ENCODE data around the gene FOSB. TPM values are rescaled to one million over a fixed set of nuclear protein-coding genes. Genes with fewer than 3 reads are reported as not detected.

The FOSB gene
- total and polyA plus RNA-seq, 5 donors: 1.6 to 57.8 (median 8.4) TPM

GRCh38 chr19:45499196-45500180 lies 31.7 kb downstream of the FOSB start:
- H3K27me3 ChIP-seq (ENCODE audit: control insufficient read depth, insufficient read depth): no peaks in the 10 kb centered on the region
- WGBS: 10% methylated on average over 37 of the region's 37 CpGs
- H3K9me3 ChIP-seq (ENCODE audit: control insufficient read depth, low read length): no peaks in the 10 kb centered on the region
- DNase-seq (peak in 2 of 3 donors; percentile 78 to 82), ATAC-seq (peak in 1 of 2 donors; percentile 8)
- no peak overlapping the region for H3K27ac ChIP-seq (ENCODE audit: low read length)
- no peak overlapping the region for H3K4me3 ChIP-seq (ENCODE audit: low read length)
- peaks cover 6% of the 10 kb centered on the region for H3K4me1 ChIP-seq (ENCODE audit: control insufficient read depth, insufficient read depth, low read length)
- intact Hi-C loops (cut with DNase I): no loop called here

DNA sequence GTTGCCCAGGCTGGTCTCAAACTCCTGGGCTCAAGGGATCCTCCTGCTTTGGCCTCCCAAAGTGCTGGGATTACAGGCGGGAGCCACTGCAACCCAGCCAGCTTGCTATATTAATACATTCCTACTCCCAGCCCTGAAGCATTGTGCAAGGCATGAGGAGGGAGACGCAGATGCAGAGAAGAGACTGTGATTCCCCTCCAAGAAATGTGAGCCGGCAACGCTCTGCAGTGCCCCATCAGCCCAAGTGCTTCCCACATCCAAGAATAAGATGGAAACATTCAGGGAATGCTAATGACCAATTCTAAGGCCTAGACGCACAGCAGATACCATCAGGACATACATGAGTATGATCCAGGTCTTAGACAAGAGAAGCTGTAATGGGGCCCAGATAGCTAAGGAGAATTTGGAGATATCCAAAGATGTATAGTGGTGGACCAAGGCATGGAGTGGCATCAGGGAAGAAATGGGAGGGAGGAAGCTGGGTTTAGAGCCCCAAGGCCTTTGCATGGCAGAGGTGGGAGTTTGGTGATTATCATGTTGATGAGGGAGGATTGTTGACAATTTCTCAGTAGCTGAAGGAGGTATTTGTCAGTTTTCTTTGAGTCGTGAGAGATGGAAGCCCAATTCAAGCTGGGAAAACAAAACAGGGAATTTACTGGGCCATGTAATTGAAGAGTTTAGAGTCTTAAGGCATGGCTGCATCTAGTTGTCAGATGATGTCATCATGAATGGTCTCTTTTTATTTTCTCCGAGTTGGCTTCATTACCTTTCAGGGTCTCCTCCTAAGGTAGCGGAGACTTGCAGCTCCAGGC lies 33.3 kb downstream of the FOSB start:
- H3K9me3 ChIP-seq (ENCODE audit: control insufficient read depth, low read length): no peaks in the 10 kb centered on the region
- H3K4me1 ChIP-seq (ENCODE audit: control insufficient read depth, insufficient read depth, low read length): peaks cover 6% of the 10 kb centered on the region
- 80% methylated on average over 8 of the region's 8 CpGs for WGBS
- no peak overlapping the region for H3K4me3 ChIP-seq (ENCODE audit: low read length)
- intact Hi-C loops (cut with DNase I): no loop called here
- H3K27ac ChIP-seq (ENCODE audit: low read length): no peak overlapping the region
- no peaks in the 10 kb centered on the region for H3K27me3 ChIP-seq (ENCODE audit: control insufficient read depth, insufficient read depth)
- ATAC-seq (no peak), DNase-seq (peak in 2 of 3 donors; percentile 1 to 4)

DNA sequence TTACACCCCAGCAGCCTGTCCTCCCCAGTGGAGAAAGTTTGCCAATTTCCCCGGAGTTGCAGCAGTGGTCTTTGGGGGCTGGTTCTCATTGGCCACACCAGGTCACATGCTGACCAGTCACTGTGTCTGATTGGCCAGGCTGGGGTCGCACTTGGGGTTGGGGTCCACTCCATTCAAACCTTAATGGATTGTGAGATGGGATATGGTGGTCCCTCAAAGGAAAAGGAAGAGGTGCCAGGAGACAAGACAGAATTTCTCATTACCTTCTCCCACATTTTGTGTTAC lies 33.9 kb downstream of the FOSB start:
- no peak for ATAC-seq
- intact Hi-C loops (cut with DNase I): no loop called here
- no peak overlapping the region for H3K4me3 ChIP-seq (ENCODE audit: low read length)
- H3K9me3 ChIP-seq (ENCODE audit: control insufficient read depth, low read length): no peaks in the 10 kb centered on the region
- no peak overlapping the region for H3K27ac ChIP-seq (ENCODE audit: low read length)
- 50% methylated on average over 2 of the region's 2 CpGs for WGBS
- H3K27me3 ChIP-seq (ENCODE audit: control insufficient read depth, insufficient read depth): no peaks in the 10 kb centered on the region
- DNase-seq: peak in 2 of 3 donors; percentile 29 to 32
- peaks cover 6% of the 10 kb centered on the region for H3K4me1 ChIP-seq (ENCODE audit: control insufficient read depth, insufficient read depth, low read length)

DNA sequence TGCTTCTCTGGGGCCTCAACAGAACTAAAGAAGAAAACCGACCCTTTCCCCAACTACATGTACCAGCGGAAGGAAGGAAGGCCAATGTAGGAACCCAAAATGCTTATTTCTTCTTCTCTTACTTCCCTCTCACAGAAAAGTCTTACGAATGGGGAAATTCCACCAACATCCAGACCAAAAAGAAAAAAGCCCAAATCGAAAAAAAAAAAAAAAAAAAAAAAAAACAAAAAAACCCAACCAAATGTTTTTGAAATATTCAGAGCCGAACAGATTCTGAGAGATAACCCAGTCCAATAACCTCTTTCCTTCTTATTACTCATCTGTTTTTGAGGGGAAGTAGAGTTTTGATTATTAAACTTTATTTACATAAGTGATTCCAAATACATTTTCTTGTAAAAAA lies 34.3 kb downstream of the FOSB start:
- no peak overlapping the region for H3K27ac ChIP-seq (ENCODE audit: low read length)
- 70% methylated on average over 5 of the region's 5 CpGs for WGBS
- ATAC-seq (no peak), DNase-seq (peak in 1 of 3 donors; percentile 16)
- no peaks in the 10 kb centered on the region for H3K27me3 ChIP-seq (ENCODE audit: control insufficient read depth, insufficient read depth)
- H3K4me3 ChIP-seq (ENCODE audit: low read length): no peak overlapping the region
- intact Hi-C loops (cut with DNase I): no loop called here
- no peaks in the 10 kb centered on the region for H3K9me3 ChIP-seq (ENCODE audit: control insufficient read depth, low read length)
- H3K4me1 ChIP-seq (ENCODE audit: control insufficient read depth, insufficient read depth, low read length): peaks cover 5% of the 10 kb centered on the region

DNA sequence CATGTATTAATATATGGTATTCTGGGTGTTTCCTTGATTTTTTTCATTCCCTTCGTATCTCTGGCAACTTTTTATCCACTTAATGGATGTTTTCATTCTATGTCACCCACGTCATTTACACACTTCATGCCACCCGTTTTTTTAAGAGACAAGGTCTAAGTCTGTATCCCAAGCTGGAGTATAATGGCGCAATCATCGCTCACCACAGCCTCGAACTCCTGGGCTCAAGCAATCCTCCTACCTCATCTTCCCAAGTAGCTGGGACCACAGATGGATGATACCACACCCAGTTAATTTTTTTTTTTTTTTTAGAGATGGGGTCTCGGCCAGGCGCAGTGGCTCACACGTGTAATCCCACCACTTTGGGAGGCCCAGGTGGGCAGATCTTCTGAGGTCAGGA lies 36.1 kb downstream of the FOSB start:
- ATAC-seq (no peak), DNase-seq (peak in 2 of 3 donors; percentile 5 to 6)
- H3K4me3 ChIP-seq (ENCODE audit: low read length): no peak overlapping the region
- intact Hi-C loops (cut with DNase I): no loop called here
- 84% methylated on average over 9 of the region's 9 CpGs for WGBS
- no peaks in the 10 kb centered on the region for H3K27me3 ChIP-seq (ENCODE audit: control insufficient read depth, insufficient read depth)
- no peaks in the 10 kb centered on the region for H3K4me1 ChIP-seq (ENCODE audit: control insufficient read depth, insufficient read depth, low read length)
- H3K27ac ChIP-seq (ENCODE audit: low read length): no peak overlapping the region
- H3K9me3 ChIP-seq (ENCODE audit: control insufficient read depth, low read length): no peaks in the 10 kb centered on the region

- H3K4me1 ChIP-seq (ENCODE audit: control insufficient read depth, insufficient read depth, low read length): peaks cover 3% of the 10 kb centered on the region
- intact Hi-C loops (cut with DNase I): no loop called here
- no peak for ATAC-seq
- 87% methylated on average over 8 of the region's 8 CpGs for WGBS
- DNase-seq: peak in 2 of 3 donors; percentile 14 to 21
- no peaks in the 10 kb centered on the region for H3K27me3 ChIP-seq (ENCODE audit: control insufficient read depth, insufficient read depth)
- H3K27ac ChIP-seq (ENCODE audit: low read length): no peak overlapping the region
- H3K9me3 ChIP-seq (ENCODE audit: control insufficient read depth, low read length): no peaks in the 10 kb centered on the region
- no peak overlapping the region for H3K4me3 ChIP-seq (ENCODE audit: low read length)
Observed at GRCh38 chr19:45505151-45505995, 37.6 kb downstream of the FOSB start.

- H3K4me3 ChIP-seq (ENCODE audit: low read length): no peak overlapping the region
- no peaks in the 10 kb centered on the region for H3K9me3 ChIP-seq (ENCODE audit: control insufficient read depth, low read length)
- H3K27me3 ChIP-seq (ENCODE audit: control insufficient read depth, insufficient read depth): no peaks in the 10 kb centered on the region
- WGBS: 57% methylated on average over 5 of the region's 5 CpGs
- intact Hi-C loops (cut with DNase I): no loop called here
- DNase-seq (peak in 2 of 3 donors; percentile 30 to 34), ATAC-seq (no peak)
- peak overlapping the region; percentile 86 for H3K27ac ChIP-seq (ENCODE audit: low read length)
- H3K4me1 ChIP-seq (ENCODE audit: control insufficient read depth, insufficient read depth, low read length): peaks cover 3% of the 10 kb centered on the region
Observed at GRCh38 chr19:45505996-45506245, 38.1 kb downstream of the FOSB start.

GRCh38 chr19:45506246-45506988 lies 38.6 kb downstream of the FOSB start:
- peak; percentile 95 to 97 (median 97) for DNase-seq
- H3K4me1 ChIP-seq (ENCODE audit: control insufficient read depth, insufficient read depth, low read length): peaks cover 3% of the 10 kb centered on the region
- intact Hi-C loops (cut with DNase I): no loop called here

DNA sequence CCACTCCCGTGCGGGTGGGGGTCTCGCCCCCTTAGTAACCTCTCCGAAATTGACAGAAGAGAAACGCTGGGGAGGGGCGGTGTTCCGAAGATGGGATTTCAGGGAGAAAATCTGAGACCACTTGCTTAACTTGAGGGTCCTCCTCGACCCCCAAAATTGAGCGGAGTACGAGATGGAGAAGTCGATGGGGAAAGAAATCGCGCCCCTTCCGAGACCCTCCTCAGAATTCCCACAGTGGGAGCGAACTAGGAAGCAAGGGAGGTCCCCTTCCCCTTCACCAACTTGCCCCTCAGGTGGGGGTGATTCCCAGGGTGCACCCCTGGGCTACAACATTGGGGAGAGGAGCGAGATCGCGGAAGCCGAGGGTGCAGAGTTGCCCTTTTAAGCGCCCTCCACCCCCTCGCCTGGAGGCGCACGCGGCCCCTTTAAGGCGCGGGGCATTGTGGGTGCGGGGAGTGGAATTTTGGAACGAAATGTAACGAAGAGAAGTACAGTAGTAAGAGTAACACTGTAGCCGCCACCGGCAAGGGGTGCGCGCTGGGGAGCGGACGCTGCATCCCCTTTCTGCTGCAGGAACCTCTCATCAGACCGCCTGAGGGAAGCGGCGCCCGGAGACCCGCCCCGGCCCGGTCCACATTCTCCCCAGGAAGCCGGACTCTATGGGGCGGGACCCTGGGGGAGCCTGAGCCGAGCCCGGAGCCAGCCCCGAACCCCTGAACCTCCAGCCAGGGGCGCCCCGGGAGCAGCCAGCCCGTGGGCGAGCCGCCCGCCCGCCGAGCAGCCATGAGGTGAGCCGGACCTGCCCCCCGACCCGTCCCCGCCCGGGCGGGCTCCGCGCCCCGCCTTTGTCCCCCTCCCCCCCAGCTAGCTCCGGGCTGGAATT lies 39.4 kb downstream of the FOSB start, which contains the start of gene VASP:
Gene VASP (plus strand): TSS at position 491 of the 883 bp plus-strand sequence. CDS start 293 bp downstream, at position 784.
- peak; percentile 82 to 84 for ATAC-seq
- Histone ChIP-seq H3K4me3 (ENCODE audit: low read length) (peak within 1 kb of the TSS; percentile 98), H3K4me1 (ENCODE audit: control insufficient read depth, insufficient read depth, low read length) (peaks cover 5% of the 10 kb centered on the region), H3K27me3 (ENCODE audit: control insufficient read depth, insufficient read depth) (no peaks in the 10 kb centered on the region), H3K9me3 (ENCODE audit: control insufficient read depth, low read length) (no peaks in the 10 kb centered on the region), H3K27ac (ENCODE audit: low read length) (peak within 1 kb of the TSS; percentile 97)
- under 1% methylated on average over 65 of the region's 65 CpGs for WGBS
- intact Hi-C loops (cut with DNase I): no loop called here
- peak; percentile 85 to 93 (median 92) for DNase-seq

More at GRCh38 chr19:45506246-45506988, 38.6 kb downstream of the FOSB start:
- Histone ChIP-seq H3K27me3 (ENCODE audit: control insufficient read depth, insufficient read depth) (no peaks in the 10 kb centered on the region), H3K4me3 (ENCODE audit: low read length) (peak overlapping the region; percentile 98), H3K27ac (ENCODE audit: low read length) (peak overlapping the region; percentile 97), H3K9me3 (ENCODE audit: control insufficient read depth, low read length) (no peaks in the 10 kb centered on the region)
- ATAC-seq: peak; percentile 84 to 89
- WGBS: under 1% methylated on average over 47 of the region's 47 CpGs

All from right cardiac atrium (tissue), 5 donors.